ENCODE data around the gene TMPRSS9.
"Not testable (repeated sequence)": the region's sequence is repeated elsewhere in the genome, so short reads cannot be mapped to it uniquely, and the experiment has no call there.

DNA sequence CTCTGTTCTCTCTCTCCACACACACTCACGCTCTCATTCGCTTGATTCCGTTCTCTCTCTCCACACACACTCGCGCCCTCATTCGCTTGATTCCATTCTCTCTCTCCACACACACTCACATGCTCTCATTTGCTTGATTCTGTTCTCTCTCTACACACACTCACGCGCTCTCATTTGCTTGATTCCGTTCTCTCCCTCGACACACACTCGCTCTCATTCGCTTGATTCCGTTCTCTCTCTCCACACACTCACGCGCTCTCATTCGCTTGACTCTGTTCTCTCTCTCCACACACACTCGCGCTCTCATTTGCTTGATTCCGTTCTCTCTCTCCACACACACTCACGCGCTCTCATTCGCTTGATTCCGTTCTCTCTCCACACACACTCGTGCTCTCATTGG, 10.2 kb upstream of the TMPRSS9 start:
- TF ChIP-seq, protein P1, sequence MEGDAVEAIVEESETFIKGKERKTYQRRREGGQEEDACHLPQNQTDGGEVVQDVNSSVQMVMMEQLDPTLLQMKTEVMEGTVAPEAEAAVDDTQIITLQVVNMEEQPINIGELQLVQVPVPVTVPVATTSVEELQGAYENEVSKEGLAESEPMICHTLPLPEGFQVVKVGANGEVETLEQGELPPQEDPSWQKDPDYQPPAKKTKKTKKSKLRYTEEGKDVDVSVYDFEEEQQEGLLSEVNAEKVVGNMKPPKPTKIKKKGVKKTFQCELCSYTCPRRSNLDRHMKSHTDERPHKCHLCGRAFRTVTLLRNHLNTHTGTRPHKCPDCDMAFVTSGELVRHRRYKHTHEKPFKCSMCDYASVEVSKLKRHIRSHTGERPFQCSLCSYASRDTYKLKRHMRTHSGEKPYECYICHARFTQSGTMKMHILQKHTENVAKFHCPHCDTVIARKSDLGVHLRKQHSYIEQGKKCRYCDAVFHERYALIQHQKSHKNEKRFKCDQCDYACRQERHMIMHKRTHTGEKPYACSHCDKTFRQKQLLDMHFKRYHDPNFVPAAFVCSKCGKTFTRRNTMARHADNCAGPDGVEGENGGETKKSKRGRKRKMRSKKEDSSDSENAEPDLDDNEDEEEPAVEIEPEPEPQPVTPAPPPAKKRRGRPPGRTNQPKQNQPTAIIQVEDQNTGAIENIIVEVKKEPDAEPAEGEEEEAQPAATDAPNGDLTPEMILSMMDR (IDR thresholded peaks at IDR 0.05) = not testable (repeated sequence)
- TF ChIP-seq POLR2AphosphoS5 (IDR thresholded peaks at IDR 0.05; ENCODE audit: insufficient read depth in 1 of 2, low read depth in 1 of 2) = not testable (repeated sequence)
